ENCODE data around the gene PDE5A.

The PDE5A gene

GRCh38 chr4:119638359-119638758, 9.8 kb upstream of the PDE5A start:
- ChIA-PET CTCF (interaction anchor here (0.7 to 2.0 kb wide), 3 partner anchors 11 to 413 kb away, joined by 3 to 8 read pairs (median 3); no protein-coding TSS in a partner anchor), POLR2A (no interaction called here)
- Histone ChIP-seq H3K36me3 (ENCODE audit: control insufficient read depth in 2 of 2, insufficient read depth in 1 of 2, low read length in 2 of 2) (no peaks in the 10 kb centered on the region), H3K4me3 (ENCODE audit: low read depth, low read length) (no peak overlapping the region), H3K9me3 (ENCODE audit: control insufficient read depth, insufficient read depth, low read depth, low read length) (no peaks in the 10 kb centered on the region), H3K4me1 (ENCODE audit: control insufficient read depth, insufficient read depth, low read length) (no peaks in the 10 kb centered on the region; the same call in 1 of the 2 replicates), H3K27ac (ENCODE audit: extremely low read depth, low read depth, low read length) (no peak overlapping the region)
- TF ChIP-seq TCF7L2 (IDR thresholded peaks at IDR 0.05; ENCODE audit: borderline replicate concordance, low read depth, low read length), result no peak
- no peak for TF ChIP-seq ZNF521 (tag by site-specific recombination; IDR thresholded peaks at IDR 0.05)
- TF ChIP-seq ZNF76 (tag by site-specific recombination; IDR thresholded peaks at IDR 0.05; ENCODE audit: borderline replicate concordance, low read depth), result no peak
- TF ChIP-seq ZNF2 (tag by site-specific recombination; IDR thresholded peaks at IDR 0.05), result no peak
- no peak for TF ChIP-seq WT1 (tag by site-specific recombination; IDR thresholded peaks at IDR 0.05)
- TF ChIP-seq ZNF16 (tag by site-specific recombination; IDR thresholded peaks at IDR 0.05; ENCODE audit: low read depth), result no peak
- TF ChIP-seq ZNF394 (tag by site-specific recombination; IDR thresholded peaks at IDR 0.05; ENCODE audit: borderline replicate concordance), result no peak
- no peak for TF ChIP-seq ELK4 (IDR thresholded peaks at IDR 0.05; ENCODE audit: borderline replicate concordance, low read depth, low read length)
- TF ChIP-seq ZNF645 (tag by site-specific recombination; IDR thresholded peaks at IDR 0.05), result no peak
- no peak for TF ChIP-seq ZBTB44 (tag by site-specific recombination; IDR thresholded peaks at IDR 0.05)
- no peak for TF ChIP-seq ZNF785 (tag by site-specific recombination; IDR thresholded peaks at IDR 0.05)
- no peak for TF ChIP-seq ZNF548 (tag by site-specific recombination; IDR thresholded peaks at IDR 0.05)
- no peak for TF ChIP-seq CTCF (tag by site-specific recombination; IDR thresholded peaks at IDR 0.05)
- TF ChIP-seq ZNF529 (tag by site-specific recombination; IDR thresholded peaks at IDR 0.05; ENCODE audit: insufficient replicate concordance), result no peak
- TF ChIP-seq BCL11A (tag by site-specific recombination; IDR thresholded peaks at IDR 0.05; ENCODE audit: low read depth), result no peak
- no peak for TF ChIP-seq ZNF513 (tag by site-specific recombination; IDR thresholded peaks at IDR 0.05)
- TF ChIP-seq YY1 (tag by site-specific recombination; IDR thresholded peaks at IDR 0.05), result no peak
- TF ChIP-seq ZNF768 (tag by site-specific recombination; IDR thresholded peaks at IDR 0.05), result no peak
- no peak for TF ChIP-seq ZNF354C (tag by site-specific recombination; IDR thresholded peaks at IDR 0.05; ENCODE audit: borderline replicate concordance, low read depth)

Measured in HEK293 (cell line).